ENCODE results near the gene AACS. TPM values are rescaled to one million over a fixed set of nuclear protein-coding genes. Genes with fewer than 3 reads are reported as not detected.

AACS gene
- total and polyA plus RNA-seq, 10 of the 15 experiments (the other 5 are each of a cell fraction or from before 2014, with no cell fraction given): 10.1 to 34.0 (median 21.1) TPM

- TF ChIP-seq POLR2AphosphoS2 (IDR thresholded peaks at IDR 0.05; ENCODE audit: low read depth, low read length) (0 out of 2 replicates have a peak, but pooled peaks have one; percentile 40), SMAD1 (IDR thresholded peaks at IDR 0.05; ENCODE audit: low read depth, partially characterized antibody) (no peak), GABPA (IDR thresholded peaks at IDR 0.05; ENCODE audit: low read depth) (no peak), NR2C2 (IDR thresholded peaks at IDR 0.05; ENCODE audit: borderline replicate concordance, control insufficient read depth, insufficient read length, low read depth) (no peak), ESRRA (IDR thresholded peaks at IDR 0.05; ENCODE audit: low read length) (no peak), ZNF217 (IDR thresholded peaks at IDR 0.05) (no peak), KDM1A (IDR thresholded peaks at IDR 0.05; ENCODE audit: borderline replicate concordance) (no peak), BCL3 (IDR thresholded peaks at IDR 0.05; ENCODE audit: borderline replicate concordance, insufficient read depth, low read depth, low read length, poor library complexity, severe bottlenecking) (no peak), IRF5 (IDR thresholded peaks at IDR 0.05; ENCODE audit: borderline replicate concordance) (no peak), TARDBP (IDR thresholded peaks at IDR 0.05; ENCODE audit: borderline replicate concordance) (no peak), E2F4 (IDR thresholded peaks at IDR 0.05; ENCODE audit: low read depth, low read length) (no peak), MTA2 (IDR thresholded peaks at IDR 0.05; ENCODE audit: low read depth) (no peak), E2F8 (IDR thresholded peaks at IDR 0.05; ENCODE audit: low read depth, partially characterized antibody) (no peak), SRF (IDR thresholded peaks at IDR 0.05; ENCODE audit: low read depth in 2 of 2, low read length in 2 of 2) (peak in 1 of 2 experiments; percentile 60; a peak in 1 of 4 replicates)
- TF ChIP-seq, protein P1, sequence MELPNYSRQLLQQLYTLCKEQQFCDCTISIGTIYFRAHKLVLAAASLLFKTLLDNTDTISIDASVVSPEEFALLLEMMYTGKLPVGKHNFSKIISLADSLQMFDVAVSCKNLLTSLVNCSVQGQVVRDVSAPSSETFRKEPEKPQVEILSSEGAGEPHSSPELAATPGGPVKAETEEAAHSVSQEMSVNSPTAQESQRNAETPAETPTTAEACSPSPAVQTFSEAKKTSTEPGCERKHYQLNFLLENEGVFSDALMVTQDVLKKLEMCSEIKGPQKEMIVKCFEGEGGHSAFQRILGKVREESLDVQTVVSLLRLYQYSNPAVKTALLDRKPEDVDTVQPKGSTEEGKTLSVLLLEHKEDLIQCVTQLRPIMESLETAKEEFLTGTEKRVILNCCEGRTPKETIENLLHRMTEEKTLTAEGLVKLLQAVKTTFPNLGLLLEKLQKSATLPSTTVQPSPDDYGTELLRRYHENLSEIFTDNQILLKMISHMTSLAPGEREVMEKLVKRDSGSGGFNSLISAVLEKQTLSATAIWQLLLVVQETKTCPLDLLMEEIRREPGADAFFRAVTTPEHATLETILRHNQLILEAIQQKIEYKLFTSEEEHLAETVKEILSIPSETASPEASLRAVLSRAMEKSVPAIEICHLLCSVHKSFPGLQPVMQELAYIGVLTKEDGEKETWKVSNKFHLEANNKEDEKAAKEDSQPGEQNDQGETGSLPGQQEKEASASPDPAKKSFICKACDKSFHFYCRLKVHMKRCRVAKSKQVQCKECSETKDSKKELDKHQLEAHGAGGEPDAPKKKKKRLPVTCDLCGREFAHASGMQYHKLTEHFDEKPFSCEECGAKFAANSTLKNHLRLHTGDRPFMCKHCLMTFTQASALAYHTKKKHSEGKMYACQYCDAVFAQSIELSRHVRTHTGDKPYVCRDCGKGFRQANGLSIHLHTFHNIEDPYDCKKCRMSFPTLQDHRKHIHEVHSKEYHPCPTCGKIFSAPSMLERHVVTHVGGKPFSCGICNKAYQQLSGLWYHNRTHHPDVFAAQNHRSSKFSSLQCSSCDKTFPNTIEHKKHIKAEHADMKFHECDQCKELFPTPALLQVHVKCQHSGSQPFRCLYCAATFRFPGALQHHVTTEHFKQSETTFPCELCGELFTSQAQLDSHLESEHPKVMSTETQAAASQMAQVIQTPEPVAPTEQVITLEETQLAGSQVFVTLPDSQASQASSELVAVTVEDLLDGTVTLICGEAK (IDR thresholded peaks at IDR 0.05; ENCODE audit: borderline replicate concordance): no peak
- TF ChIP-seq, protein P2, sequence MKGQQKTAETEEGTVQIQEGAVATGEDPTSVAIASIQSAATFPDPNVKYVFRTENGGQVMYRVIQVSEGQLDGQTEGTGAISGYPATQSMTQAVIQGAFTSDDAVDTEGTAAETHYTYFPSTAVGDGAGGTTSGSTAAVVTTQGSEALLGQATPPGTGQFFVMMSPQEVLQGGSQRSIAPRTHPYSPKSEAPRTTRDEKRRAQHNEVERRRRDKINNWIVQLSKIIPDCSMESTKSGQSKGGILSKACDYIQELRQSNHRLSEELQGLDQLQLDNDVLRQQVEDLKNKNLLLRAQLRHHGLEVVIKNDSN (IDR thresholded peaks at IDR 0.05; ENCODE audit: borderline replicate concordance, extremely low read length, insufficient read depth, low read depth, low read length): no peak
Measured at GRCh38 chr12:125065021-125065918, at the start of gene AACS (continued).
